Measurements from ENCODE around the gene GSTT2.
"Not testable (repeated sequence)": the region's sequence is repeated elsewhere in the genome, so short reads cannot be mapped to it uniquely, and the experiment has no call there.

DNA sequence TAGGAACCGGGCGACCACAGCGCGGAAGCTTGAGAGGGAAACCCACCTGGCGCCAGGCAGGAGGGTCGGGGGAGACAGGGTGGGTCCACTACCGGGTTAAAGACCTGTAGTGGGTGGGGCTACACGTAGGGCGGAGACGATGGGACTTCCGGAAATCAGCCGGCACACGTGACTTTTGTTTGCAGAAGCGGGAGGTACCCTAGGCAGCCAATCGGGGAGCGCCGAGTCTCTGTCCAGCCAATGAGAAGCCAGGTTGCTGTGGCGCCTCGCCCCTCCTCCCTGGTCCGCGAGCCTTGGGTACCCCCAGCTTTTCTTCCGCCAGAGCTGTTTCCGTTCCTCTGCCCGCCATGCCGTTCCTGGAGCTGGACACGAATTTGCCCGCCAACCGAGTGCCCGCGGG is 13.4 kb upstream of the GSTT2 start, which contains the start of gene DDTL:
- TF ChIP-seq, protein P1, sequence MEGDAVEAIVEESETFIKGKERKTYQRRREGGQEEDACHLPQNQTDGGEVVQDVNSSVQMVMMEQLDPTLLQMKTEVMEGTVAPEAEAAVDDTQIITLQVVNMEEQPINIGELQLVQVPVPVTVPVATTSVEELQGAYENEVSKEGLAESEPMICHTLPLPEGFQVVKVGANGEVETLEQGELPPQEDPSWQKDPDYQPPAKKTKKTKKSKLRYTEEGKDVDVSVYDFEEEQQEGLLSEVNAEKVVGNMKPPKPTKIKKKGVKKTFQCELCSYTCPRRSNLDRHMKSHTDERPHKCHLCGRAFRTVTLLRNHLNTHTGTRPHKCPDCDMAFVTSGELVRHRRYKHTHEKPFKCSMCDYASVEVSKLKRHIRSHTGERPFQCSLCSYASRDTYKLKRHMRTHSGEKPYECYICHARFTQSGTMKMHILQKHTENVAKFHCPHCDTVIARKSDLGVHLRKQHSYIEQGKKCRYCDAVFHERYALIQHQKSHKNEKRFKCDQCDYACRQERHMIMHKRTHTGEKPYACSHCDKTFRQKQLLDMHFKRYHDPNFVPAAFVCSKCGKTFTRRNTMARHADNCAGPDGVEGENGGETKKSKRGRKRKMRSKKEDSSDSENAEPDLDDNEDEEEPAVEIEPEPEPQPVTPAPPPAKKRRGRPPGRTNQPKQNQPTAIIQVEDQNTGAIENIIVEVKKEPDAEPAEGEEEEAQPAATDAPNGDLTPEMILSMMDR (IDR thresholded peaks at IDR 0.05; ENCODE audit: insufficient read depth, low read depth, low read length), result not testable (repeated sequence)
- TF ChIP-seq EZH2 (IDR thresholded peaks at IDR 0.05; ENCODE audit: insufficient read depth, low read length), result not testable (repeated sequence)

All from astrocyte (in vitro differentiated cells and primary cell).